Esophagus muscularis mucosa (tissue), 3 donors: ENCODE data around the gene GFY.

ENCODE experiments used
- EP300 ChIP-seq: sonication (generic); formaldehyde crosslinking; IDR thresholded peaks from one replicate; pipeline ENCODE4 v1.6.1; 2017; ENCODE audit warnings: antibody characterized with exemption
- TF ChIP-seq, protein P1 (sequence below), 3 experiments: fragments of 200-600 bp in 2 of 3; fragments of 450-650 bp in 1 of 3; sonication (generic) in 2 of 3; IDR thresholded peaks; one replicate each; pipeline ENCODE4 v1.5.1; 2017 to 2019; ENCODE audit warnings: antibody characterized with exemption in 3 of 3, mild to moderate bottlenecking in 2 of 3, moderate library complexity in 1 of 3

- no peak for TF ChIP-seq EP300
- TF ChIP-seq, protein P1, sequence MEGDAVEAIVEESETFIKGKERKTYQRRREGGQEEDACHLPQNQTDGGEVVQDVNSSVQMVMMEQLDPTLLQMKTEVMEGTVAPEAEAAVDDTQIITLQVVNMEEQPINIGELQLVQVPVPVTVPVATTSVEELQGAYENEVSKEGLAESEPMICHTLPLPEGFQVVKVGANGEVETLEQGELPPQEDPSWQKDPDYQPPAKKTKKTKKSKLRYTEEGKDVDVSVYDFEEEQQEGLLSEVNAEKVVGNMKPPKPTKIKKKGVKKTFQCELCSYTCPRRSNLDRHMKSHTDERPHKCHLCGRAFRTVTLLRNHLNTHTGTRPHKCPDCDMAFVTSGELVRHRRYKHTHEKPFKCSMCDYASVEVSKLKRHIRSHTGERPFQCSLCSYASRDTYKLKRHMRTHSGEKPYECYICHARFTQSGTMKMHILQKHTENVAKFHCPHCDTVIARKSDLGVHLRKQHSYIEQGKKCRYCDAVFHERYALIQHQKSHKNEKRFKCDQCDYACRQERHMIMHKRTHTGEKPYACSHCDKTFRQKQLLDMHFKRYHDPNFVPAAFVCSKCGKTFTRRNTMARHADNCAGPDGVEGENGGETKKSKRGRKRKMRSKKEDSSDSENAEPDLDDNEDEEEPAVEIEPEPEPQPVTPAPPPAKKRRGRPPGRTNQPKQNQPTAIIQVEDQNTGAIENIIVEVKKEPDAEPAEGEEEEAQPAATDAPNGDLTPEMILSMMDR (IDR thresholded peaks at IDR 0.05), result no peak
Measured at GRCh38 chr19:49421878-49422202, 3.3 kb upstream of the GFY start.
